Muscle layer of colon (tissue), 2 donors: ENCODE data around the gene FMO3.
A peak's percentile ranks its signal among the peaks of the same experiment; 100 is the strongest.

ENCODE experiments used
- H3K27ac ChIP-seq: one replicate; pipeline ENCODE4 v1.7.0; 2013; ENCODE audit warnings: low read depth, mild to moderate bottlenecking, low read length, moderate library complexity
- H3K27me3 ChIP-seq, 2 donors: one replicate each; pipeline ENCODE4 v1.7.0; 2013; ENCODE audit warnings: low read length in 2 of 2, mild to moderate bottlenecking in 2 of 2; ENCODE audit not compliant: insufficient read depth in 2 of 2, control insufficient read depth in 1 of 2
- H3K36me3 ChIP-seq: one replicate; pipeline ENCODE4 v1.7.0; 2013; ENCODE audit warnings: mild to moderate bottlenecking, low read length; ENCODE audit not compliant: insufficient read depth
- H3K4me1 ChIP-seq: one replicate; pipeline ENCODE4 v1.7.0; 2013; ENCODE audit warnings: mild to moderate bottlenecking, low read length; ENCODE audit not compliant: insufficient read depth
- H3K4me3 ChIP-seq, 2 donors: one replicate each; pipeline ENCODE4 v1.7.0; 2013; ENCODE audit warnings: low read length in 2 of 2, low read depth in 1 of 2, mild to moderate bottlenecking in 1 of 2, moderate library complexity in 1 of 2
- H3K9ac ChIP-seq: one replicate; pipeline ENCODE4 v1.7.0; 2013; ENCODE audit warnings: low read length
- H3K9me3 ChIP-seq: one replicate; pipeline ENCODE4 v1.7.0; 2013; ENCODE audit warnings: mild to moderate bottlenecking, low read length
- donor health status: abdominal sarcoma.
- donor health status: Adenocarcinoma of cecum.

Gene FMO3

DNA sequence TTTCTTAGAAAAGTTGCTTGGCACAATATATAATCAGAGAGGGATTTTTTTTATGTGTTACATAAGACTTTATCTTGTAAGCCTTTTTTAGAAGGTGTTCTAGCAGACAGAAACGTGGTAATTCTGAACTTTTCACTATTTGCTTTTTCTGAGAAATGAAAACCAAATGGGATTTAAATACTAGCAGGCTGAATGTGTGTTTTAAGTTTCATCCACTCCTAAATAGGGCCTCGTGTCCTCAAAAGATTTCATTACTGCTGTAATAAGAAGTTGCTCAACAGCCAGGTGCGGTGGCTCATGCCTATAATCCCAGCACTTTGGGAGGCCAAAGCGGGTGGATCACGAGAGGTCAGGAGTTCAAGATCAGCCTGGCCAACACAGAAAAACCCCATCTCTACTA lies 49.7 kb downstream of the FMO3 start:
- H3K36me3 ChIP-seq, result no peaks in the 10 kb centered on the region
- no peak overlapping the region for H3K9ac ChIP-seq
- no peak overlapping the region for H3K27ac ChIP-seq
- no peaks in the 10 kb centered on the region for H3K9me3 ChIP-seq
- peaks cover 15% of the 10 kb centered on the region for H3K4me1 ChIP-seq
- no peak overlapping the region for H3K4me3 ChIP-seq
- H3K27me3 ChIP-seq, result no peaks in the 10 kb centered on the region

DNA sequence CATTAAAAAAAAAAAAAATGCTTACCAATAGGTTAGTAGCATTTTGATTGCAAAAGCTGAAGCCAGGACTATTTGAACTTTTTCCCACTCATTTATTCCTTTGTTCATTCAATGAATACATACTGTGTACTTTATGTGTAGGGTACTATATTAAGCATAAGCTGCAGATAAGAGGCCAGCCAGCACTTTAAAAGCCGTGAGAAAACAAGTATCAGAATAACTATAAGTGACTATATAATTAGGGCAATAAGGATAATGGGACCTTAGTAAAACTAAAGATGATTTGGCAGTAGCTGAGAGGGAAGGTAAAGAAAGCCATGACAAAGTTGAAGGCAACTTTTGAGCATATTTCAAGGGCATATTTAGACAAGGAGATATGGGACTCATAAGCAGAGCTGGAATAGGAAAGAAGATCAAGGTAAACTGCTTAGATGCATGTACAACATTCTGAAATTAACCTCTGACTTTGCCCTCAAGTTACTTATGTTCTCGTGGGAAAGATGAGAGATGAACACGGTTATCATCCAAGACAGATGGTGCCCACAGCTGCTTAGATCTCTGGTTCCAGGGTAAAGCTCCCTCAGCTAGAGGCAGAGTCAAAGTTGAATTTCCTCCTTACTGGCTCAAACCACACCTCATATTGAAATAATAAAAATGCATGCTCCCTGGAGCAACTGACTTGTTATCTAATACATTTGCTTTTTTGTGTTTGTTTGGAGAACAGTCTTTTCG lies 50.4 kb downstream of the FMO3 start:
- Histone ChIP-seq H3K9ac (no peak overlapping the region), H3K27me3 (no peaks in the 10 kb centered on the region), H3K4me1 (peaks cover 15% of the 10 kb centered on the region), H3K9me3 (no peaks in the 10 kb centered on the region), H3K4me3 (no peak overlapping the region), H3K27ac (no peak overlapping the region), H3K36me3 (no peaks in the 10 kb centered on the region)

DNA sequence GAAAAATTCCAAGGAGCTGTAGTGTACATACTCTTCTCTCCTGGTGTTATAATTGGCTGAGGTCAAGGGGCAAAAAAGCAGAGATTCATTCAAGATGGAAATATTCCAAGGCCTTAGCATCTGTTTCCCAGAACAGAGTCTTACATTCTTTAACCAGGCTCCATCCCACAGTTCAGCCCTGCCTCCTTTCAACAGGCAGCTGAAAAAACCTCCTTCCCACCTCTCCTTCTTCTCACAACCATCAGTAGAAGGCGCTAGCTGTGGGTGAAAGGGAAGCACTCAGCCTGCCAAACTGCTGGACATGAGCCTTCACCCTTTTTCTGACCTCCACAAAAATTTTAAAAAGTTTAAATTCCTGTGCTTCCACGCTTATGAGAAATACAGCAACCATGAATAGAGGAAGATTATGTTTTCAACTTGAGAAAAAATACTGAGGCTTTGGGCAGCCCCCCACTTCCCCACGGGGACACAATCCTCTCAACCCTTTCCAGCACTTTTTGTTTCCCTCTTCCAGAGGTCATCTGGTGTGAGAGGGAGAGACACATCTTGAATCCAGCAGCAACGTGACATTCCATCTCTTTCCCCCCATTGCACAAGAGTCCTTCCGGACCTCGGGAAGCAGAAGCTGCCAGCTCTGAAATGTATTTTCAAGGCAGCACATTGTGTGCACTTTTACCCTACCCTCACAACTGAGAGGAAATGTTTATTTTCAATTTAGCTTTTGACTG lies 51.1 kb downstream of the FMO3 start:
- Histone ChIP-seq H3K4me1 (peaks cover 15% of the 10 kb centered on the region), H3K36me3 (no peaks in the 10 kb centered on the region), H3K9me3 (no peaks in the 10 kb centered on the region), H3K27me3 (no peaks in the 10 kb centered on the region), H3K9ac (no peak overlapping the region), H3K4me3 (no peak overlapping the region), H3K27ac (peak overlapping the region; percentile 7)

DNA sequence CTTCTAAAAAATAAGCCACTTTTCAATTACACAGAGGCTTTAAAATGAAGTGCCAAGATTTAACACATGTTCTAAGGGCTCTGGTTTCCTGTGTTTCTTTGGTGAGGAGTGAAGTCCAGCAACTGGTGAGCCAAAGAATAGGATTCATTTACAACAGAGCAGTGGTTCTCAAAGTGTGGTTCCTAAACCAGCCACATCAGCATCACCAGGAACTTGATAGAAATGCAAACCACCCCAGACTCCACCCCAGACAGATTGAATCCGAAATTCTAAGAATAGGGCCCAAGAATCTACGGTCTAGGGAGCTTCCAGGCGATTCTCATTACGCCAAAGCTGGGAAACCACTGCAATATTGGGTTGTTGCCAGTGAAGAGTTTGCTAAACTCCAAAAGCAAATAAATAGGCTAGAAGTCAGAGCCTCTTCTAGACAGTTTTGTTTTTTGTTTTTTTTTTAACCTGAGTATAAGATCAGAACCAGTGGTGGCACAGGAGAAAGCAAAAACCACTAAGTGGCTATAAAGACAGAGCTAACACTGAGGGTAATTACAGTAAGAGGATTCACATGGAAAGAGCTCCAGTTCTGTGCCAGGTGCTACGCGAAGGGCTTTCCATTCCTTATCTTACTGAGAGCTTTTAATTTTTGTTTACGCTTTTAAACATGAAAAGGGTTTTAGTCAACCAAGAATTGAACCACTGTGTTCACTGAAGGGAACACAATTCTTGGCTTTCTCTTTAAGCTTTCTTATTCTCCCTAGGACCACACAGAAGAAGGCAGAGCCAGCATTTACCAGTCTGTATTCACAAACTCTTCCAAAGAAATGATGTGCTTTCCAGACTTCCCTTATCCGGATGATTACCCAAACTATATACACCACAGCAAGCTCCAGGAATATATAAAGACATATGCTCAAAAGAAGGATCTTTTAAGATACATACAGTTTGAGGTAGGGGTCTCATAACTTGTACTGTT lies 52.0 kb downstream of the FMO3 start:
- peaks cover 15% of the 10 kb centered on the region for H3K4me1 ChIP-seq
- H3K4me3 ChIP-seq, result no peak overlapping the region
- no peaks in the 10 kb centered on the region for H3K27me3 ChIP-seq
- H3K9me3 ChIP-seq, result no peaks in the 10 kb centered on the region
- H3K27ac ChIP-seq, result no peak overlapping the region
- no peaks in the 10 kb centered on the region for H3K36me3 ChIP-seq
- no peak overlapping the region for H3K9ac ChIP-seq

DNA sequence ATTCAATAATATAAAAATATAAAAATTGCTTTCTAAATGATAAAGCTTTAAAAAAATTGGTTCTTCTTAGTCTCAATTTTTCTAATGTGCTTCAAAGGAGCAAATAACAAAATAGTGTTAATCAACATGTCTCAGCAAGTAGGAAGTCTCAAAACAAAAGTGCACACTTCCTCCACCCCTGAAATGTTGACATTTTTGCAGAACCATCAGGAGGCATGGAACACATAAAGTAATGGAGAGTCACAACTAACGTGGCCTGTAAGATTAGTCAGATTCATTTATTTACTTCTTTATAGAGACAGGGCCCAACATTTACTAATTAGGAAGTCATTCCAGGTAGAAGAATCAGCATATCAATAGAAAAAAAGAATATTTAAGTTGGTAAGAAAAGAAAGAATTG lies 59.5 kb downstream of the FMO3 start:
- H3K36me3 ChIP-seq, result no peaks in the 10 kb centered on the region
- no peak overlapping the region for H3K9ac ChIP-seq
- no peak overlapping the region for H3K27ac ChIP-seq

DNA sequence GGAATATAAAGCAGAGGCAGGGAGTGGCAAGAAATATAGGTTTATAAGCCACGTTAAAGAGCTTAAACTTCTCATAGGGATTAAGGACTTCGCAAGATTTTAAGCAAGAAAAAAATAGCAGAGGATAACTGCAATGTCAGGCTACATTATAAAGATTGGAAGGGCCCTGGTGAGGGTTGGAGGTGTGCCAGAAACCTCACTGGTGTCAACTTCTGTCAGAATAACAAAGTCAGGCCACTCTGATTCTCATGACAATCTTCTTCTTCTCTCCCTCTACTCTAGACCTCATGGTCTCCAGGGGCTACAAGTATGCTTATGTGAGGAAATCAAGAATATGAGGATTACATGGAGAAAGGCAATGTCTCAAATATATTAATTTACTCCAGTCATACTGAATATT lies 61.8 kb downstream of the FMO3 start:
- no peaks in the 10 kb centered on the region for H3K27me3 ChIP-seq

More for the DNA sequence above, 59.5 kb downstream of the FMO3 start:
- Histone ChIP-seq H3K27me3 (no peaks in the 10 kb centered on the region), H3K4me1 (no peaks in the 10 kb centered on the region), H3K9me3 (no peaks in the 10 kb centered on the region), H3K4me3 (no peak overlapping the region)

DNA sequence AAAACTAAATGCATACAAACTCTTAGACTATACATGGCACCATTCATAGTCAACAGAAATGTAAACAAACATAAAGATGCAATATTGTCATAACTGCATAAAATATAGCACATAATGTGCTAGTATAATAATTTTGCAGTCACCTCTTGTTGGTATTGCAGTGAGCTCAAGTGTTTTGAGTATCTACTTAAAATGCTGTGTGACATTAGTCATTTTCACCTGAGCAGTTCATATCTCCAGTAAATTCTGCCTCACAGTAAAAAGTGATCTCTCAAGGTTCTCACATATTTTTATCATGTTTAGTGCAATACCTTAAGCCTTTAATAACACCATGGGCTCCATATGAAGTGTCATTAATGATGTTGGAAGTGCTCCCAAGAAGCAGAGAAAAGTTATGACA lies 64.8 kb downstream of the FMO3 start:
- Histone ChIP-seq H3K27ac (no peak overlapping the region), H3K4me3 (no peak overlapping the region), H3K9me3 (no peaks in the 10 kb centered on the region), H3K36me3 (no peaks in the 10 kb centered on the region), H3K4me1 (no peaks in the 10 kb centered on the region), H3K9ac (no peak overlapping the region), H3K27me3 (no peaks in the 10 kb centered on the region)

More for the DNA sequence above, 61.8 kb downstream of the FMO3 start:
- Histone ChIP-seq H3K4me1 (no peaks in the 10 kb centered on the region), H3K9me3 (no peaks in the 10 kb centered on the region), H3K9ac (no peak overlapping the region), H3K27ac (no peak overlapping the region), H3K4me3 (no peak overlapping the region), H3K36me3 (no peaks in the 10 kb centered on the region)

DNA sequence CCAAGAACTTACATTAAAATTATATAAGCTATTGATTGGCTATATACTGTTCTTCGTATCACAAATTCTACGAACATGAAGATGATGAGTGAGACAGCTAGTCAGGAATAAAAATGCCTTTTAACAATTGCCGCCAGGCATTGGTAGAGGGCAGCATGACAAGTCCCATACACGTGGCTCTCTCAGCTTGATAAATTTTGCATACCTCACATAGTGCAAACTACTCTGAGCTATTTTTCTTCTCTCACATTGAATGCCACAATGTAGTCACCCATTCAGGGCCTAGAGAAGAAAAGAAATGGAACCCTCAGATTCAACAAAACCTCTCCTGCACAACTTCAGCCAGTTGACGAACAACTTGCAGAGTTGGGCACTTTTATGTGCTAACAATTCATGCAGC lies 67.4 kb downstream of the FMO3 start:
- H3K9me3 ChIP-seq, result no peaks in the 10 kb centered on the region
- no peak overlapping the region for H3K27ac ChIP-seq
- no peaks in the 10 kb centered on the region for H3K4me1 ChIP-seq
- no peak overlapping the region for H3K9ac ChIP-seq
- no peaks in the 10 kb centered on the region for H3K27me3 ChIP-seq
- H3K36me3 ChIP-seq, result no peaks in the 10 kb centered on the region
- H3K4me3 ChIP-seq, result no peak overlapping the region

DNA sequence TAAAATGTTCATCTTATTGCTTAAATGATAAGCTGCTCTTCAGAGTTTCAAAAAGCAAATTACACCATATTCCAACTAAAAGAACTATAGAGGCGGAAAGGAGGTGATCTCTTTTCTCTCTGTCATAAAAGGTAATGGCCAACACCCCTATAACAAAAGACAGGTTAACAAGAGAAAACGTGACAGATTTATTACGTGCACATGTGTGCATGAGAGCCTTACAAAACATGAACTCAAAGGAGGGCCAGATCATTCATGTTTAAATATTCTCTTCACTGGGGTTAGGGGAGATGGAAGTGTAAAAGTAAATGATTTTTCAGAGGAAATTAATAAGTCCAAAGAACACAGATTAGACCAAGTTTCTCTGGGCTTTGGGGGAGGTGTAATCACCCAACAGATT lies 67.8 kb downstream of the FMO3 start:
- H3K9me3 ChIP-seq, result no peaks in the 10 kb centered on the region
- H3K4me3 ChIP-seq, result no peak overlapping the region
- H3K4me1 ChIP-seq, result no peaks in the 10 kb centered on the region
- H3K27ac ChIP-seq, result no peak overlapping the region
- no peak overlapping the region for H3K9ac ChIP-seq
- H3K27me3 ChIP-seq, result no peaks in the 10 kb centered on the region
- no peaks in the 10 kb centered on the region for H3K36me3 ChIP-seq

DNA sequence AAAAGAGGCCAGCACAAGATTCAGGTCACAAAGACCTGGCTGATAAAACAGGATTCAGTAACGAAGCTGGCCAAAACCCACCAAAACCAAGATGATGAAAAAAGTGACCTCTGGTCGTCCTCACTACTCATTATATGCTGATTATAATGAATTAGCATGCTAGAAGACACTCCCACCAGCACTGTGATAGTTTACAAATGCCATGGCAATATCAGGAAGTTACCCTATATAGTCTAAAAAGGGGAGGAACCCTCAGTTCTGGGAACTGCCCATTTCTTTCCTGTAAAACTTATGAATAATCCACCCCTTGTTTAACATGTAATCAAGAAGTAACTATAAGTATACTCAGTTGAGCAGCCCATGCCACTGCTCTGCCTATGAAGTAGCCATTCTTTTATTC lies 68.4 kb downstream of the FMO3 start:
- Histone ChIP-seq H3K4me3 (no peak overlapping the region), H3K4me1 (no peaks in the 10 kb centered on the region), H3K9me3 (no peaks in the 10 kb centered on the region), H3K27ac (no peak overlapping the region), H3K9ac (no peak overlapping the region), H3K27me3 (no peaks in the 10 kb centered on the region), H3K36me3 (no peaks in the 10 kb centered on the region)

DNA sequence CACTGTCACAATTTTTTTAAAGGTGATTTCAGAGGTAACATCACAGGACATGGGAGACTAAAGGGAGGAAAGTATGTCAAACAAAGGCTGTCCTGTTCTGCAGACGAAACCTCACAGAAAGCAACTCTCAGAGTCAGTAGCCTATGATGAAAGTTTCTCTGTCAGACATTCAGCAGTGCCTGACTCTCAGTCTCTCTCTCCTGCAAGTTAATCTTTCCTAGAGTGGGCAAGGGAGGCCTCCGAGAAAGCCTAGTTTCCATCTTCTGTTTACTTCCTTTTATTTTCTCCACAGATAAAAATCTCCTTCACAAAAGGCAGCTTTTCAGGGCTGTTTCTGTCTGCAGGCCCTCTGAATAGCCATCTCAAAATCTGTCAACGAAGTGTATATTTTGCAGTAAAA lies 69.5 kb downstream of the FMO3 start:
- no peak overlapping the region for H3K4me3 ChIP-seq
- no peaks in the 10 kb centered on the region for H3K9me3 ChIP-seq
- no peak overlapping the region for H3K9ac ChIP-seq
- H3K27me3 ChIP-seq, result no peaks in the 10 kb centered on the region
- H3K27ac ChIP-seq, result no peak overlapping the region
- no peaks in the 10 kb centered on the region for H3K36me3 ChIP-seq
- no peaks in the 10 kb centered on the region for H3K4me1 ChIP-seq
